GM21526 (cell line): ENCODE results near the gene MOV10L1.
"Not testable (repeated sequence)": the region's sequence is repeated elsewhere in the genome, so short reads cannot be mapped to it uniquely, and the experiment has no call there.

Source experiments
- ATAC-seq: cut with Tn5 transposase; IDR thresholded peaks from one replicate; pipeline ENCODE4 v1.9.1; 2021; ENCODE audit warnings: moderate library complexity; ENCODE audit not compliant: unreplicated experiment, low FRiP score

MOV10L1 gene

DNA sequence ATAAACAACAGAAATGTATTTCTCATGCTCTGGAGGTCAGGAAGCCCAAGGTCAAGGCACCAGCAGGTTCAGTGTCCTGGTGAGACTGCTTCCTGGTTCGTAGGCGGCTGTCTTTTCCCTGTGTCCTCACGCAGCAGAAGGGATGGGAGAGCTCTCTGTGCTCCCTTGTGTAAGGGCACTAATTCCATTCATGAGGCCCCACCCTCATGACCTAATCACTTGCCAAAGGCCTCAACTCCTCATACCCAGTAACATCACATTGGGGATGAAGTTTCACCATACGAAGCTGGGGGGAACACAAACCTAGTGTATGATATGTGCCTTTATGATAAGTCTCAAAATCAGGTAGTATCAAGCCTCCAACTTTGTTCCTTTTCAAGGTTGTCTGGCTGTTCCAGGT lies 42.1 kb downstream of the MOV10L1 start:
- no peak for ATAC-seq

GRCh38 chr22:50134481-50134880 lies 44.7 kb downstream of the MOV10L1 start:
- ATAC-seq: no peak

- no peak for ATAC-seq
Observed at GRCh38 chr22:50136581-50137015, 46.8 kb downstream of the MOV10L1 start.

- not testable (repeated sequence) for ATAC-seq
Observed at GRCh38 chr22:50137277-50137676, 47.5 kb downstream of the MOV10L1 start.

- no peak for ATAC-seq
Observed at GRCh38 chr22:50138041-50138440, 48.2 kb downstream of the MOV10L1 start.

DNA sequence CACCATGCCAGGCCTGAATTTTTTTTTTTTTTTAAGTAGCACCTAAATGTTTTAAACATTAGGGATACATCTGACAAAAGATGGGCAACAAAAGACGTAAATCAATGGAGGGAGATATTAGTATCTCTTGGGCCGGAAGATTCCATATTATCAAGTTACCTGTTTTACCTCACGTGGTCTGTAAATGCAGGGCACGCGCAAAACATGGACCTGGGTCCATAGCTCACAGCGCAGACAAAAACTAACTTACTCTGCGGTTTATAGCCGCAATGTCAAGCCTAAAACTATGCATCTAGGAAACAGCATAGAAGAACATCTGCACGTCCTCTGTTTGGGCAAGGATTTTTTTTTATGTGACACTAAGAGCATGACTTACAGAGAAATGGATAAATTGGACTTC lies 49.2 kb downstream of the MOV10L1 start:
- no peak for ATAC-seq

- no peak for ATAC-seq
Observed at GRCh38 chr22:50139843-50140415, 50.1 kb downstream of the MOV10L1 start.

DNA sequence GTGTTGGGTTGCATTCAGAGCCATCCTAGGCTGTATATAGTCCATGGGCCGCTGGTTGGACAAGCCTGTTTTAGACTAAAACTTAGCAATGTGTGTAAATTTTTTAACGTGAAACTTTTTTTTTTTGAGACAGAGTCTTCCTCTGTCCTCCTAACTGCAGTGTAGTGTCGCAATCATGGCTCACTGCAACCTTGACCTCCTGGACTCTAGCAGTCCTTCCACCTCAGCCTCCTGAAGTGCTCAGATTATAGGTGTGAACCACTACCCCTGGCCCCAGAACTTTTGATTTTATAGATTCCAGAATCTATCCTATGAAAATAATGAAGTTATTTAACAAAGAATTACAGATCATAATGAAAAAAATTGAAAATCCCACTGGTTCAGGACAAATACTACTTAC lies 50.8 kb downstream of the MOV10L1 start:
- ATAC-seq: no peak

- no peak for ATAC-seq
Observed at GRCh38 chr22:50141462-50141861, 51.7 kb downstream of the MOV10L1 start.

DNA sequence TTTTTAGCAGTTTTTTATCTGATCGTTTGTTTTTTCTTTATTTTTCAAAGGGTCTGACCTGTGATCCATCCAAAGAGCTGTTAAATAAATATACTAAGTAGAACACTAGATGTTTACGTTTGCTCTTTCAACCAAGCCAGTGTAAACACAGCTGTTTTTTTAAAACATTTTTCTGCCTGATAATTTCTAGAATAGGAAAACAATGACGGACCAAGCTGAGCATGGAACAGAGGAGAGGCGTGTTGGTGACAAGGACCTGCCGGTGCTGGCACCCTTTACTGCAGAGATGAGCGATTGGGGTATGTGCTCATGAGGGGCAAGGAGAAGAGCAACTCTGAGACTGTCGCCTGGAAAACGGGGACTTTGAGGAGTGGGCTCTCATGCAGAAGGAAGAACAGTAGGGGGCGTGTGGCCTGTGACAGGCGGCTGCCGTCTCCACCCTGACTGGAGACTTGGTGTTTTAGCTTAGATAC lies 52.1 kb downstream of the MOV10L1 start:
- ATAC-seq: no peak

GRCh38 chr22:50143096-50143495 lies 53.3 kb downstream of the MOV10L1 start:
- ATAC-seq: no peak

- ATAC-seq: no peak
Observed at GRCh38 chr22:50144005-50144614, 54.3 kb downstream of the MOV10L1 start.

DNA sequence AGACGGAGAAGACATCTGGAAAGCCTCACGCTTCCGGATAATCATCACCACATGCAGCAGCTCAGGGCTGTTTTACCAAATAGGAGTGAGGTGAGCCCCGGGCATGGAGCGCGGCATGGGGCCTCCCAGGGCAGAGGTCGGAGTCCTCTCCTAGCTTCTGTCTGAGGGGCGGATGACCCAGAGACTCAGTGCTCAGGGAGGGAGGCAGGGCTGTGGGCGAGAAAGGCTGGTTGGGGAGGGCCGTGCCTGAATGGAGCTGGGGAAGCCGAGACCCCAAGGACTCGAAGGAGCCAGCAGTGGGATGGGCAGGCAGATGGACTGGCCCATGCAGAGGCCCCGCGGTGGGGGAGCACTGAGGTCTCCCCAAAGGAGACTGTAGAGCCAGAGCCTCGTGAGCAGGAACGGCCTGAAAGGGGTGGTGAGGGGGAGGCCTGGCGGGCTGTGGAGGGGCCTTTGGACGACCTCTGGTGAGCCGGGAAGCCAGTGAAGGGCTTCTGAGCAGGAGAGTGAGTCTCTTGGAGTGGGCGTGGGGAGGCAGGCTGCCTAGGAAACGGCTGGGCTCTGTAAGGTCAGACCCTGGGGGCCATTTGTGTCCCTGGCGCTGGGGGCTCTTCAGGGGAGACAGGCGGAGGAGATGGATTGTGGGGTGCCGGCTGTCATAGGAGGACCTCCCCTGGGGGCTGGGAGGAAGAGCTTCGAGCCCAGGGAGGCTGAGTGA lies 56.1 kb downstream of the MOV10L1 start:
- ATAC-seq: no peak

DNA sequence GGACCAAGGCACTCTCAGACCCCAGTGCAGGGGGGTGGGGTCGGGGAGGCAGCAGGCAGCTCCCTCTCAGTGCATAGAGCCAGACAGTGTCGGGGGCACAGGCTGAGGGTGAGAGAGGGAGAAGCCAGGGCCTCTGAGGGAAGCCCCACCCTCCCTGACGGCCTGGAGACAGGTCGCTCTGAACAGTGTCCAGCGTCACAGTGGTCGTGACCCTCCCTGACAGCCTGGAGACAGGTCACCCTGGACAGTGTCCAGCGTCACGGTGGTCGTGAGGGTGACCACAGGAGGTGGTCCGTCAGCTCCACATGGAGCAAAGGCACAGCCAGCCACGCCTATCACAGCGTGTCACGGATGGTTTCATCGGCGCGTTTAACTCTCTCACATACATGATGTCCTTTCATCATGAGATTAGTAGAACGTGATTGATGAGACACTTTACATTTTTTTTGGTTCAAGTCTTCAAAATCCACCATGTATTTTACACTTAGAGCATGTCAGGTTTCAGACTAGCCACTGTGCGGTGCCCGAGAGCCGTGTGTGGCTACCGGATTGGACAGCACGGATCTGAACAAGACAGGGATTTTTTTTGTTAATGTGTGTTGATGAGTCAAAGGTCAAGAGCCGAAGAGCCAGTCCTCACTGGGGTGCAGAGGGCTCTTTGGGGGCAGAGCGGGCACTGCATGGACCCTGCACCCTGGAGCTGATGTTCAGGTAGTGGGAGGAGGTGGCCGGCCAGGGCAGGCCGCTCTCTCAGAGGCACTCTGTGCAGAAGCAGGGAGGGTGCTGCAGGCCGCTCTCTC lies 56.8 kb downstream of the MOV10L1 start:
- ATAC-seq: no peak

DNA sequence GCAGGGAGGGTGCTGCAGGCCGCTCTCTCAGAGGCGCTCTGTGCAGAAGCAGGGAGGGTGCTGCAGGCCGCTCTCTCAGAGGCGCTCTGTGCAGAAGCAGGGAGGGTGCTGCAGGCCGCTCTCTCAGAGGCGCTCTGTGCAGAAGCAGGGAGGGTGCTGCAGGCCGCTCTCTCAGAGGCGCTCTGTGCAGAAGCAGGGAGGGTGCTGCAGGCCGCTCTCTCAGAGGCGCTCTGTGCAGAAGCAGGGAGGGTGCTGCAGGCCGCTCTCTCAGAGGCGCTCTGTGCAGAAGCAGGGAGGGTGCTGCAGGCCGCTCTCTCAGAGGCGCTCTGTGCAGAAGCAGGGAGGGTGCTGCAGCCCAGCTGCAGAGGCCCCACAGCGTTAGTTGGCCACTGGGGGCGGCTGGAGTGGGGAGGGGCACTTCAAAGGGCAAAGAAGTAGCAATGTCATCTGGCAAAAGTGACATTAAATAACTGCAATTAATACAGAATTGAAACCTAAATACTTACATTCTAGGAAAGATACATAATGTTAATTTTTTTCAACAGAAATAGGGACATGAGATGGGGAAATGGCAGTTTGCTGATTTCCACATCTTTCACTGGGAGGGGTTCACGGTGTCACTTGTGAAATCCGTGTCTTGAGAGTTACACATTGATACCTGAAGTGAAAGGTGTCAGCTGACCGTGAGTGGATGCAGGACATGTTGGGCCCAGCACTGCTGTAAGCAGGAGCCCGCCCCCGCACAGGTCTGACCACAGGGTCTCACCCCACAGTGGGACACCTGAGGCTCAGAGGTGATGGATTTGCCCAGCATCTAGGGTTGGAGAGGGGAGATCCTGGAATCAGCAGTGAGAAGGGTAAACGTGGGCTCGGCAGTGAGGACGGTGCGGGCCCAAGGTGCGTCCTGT lies 57.7 kb downstream of the MOV10L1 start:
- ATAC-seq: not testable (repeated sequence)

- ATAC-seq: no peak
Observed at GRCh38 chr22:50148166-50148500, 58.3 kb downstream of the MOV10L1 start.

DNA sequence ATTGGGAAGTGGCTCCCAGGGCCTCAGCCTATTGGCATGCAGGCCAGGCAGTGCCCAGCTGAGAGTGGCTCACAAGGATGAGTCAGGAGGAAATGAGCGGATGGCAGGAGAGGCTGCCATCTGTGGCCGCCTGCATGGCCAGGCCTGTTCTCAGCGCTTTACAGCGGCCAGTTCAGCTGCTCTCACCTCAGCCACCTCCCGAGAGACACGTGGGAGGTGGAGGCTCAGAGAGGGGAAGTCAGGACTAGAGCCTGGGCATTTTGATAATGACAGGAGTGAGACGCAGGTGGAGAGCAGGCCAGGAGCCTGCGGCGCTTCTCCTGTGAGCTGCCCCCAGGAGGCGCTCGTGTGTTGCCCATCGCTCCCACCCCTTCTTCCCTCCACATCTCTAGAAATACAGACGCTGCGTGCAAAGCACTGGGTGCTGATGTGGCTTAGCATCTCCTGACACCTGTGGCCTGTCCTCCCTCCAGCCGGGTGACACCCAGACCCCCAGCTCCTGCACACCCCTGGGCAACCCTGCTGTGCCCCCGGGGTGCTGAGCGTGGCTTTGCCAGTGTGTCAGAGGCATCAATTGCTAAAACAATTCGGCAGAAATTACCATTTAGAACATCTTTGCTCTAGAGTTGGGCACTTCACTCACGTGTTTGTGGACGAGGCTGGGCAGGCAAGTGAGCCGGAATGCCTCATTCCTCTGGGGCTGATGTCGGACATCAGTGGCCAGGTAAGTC lies 59.4 kb downstream of the MOV10L1 start:
- ATAC-seq: no peak

GRCh38 chr22:50150161-50151129 lies 60.6 kb downstream of the MOV10L1 start:
- ATAC-seq: no peak
